Stimulated activated CD8-positive, alpha-beta memory T cell treated with anti-CD3 and anti-CD28 coated beads, Interleukin-12 subunit alpha, Interleukin-12 subunit beta, amount 100 ng/mL, for 1 hour (primary cell): ENCODE measurements around the gene NUP93.
"Not testable (repeated sequence)": the region's sequence is repeated elsewhere in the genome, so short reads cannot be mapped to it uniquely, and the experiment has no call there.

Source experiments
- DNase-seq: peaks from one replicate; pipeline ENCODE4 v3.0.0-alpha.2; 2020; ENCODE audit warnings: low read depth

NUP93 gene

DNA sequence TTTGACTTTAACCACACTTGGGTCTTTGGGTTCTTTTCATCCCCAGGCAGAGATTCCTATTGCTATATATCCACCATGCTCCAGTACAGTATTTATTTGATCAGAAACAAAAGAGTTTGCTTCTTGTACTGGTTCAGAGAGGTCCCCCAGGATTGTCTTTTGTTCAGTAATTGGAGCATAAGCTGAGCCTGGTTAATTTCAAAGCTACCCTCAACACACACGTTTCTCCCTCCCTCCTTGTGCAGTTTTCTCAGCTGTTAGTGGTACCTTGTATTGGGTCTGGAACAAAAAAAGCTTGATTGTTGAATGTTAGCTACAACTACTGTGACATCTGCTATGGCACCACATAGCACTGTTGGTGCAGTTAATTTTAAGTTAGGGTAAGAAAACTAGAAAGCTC, 50.0 kb downstream of the NUP93 start:
- DNase-seq = no peak

DNA sequence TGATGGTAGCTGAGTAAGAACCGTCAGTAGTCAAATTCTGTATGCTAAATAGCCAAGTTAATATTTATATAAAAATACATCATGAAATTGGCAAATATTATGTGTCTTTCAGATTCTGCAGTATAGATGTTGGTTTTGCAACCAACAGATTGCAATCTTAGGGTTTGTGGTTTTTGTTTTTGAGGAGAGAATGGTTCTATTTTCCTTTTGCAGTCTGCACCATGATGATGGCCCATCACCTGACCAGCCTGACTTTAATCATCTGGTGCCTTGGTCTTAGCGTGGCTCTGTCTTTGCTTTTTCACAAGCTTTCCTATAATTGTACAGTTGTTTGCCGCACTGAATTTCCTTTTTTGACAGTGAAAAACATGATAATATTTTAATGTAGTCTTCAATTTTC, 50.7 kb downstream of the NUP93 start:
- DNase-seq = no peak

DNA sequence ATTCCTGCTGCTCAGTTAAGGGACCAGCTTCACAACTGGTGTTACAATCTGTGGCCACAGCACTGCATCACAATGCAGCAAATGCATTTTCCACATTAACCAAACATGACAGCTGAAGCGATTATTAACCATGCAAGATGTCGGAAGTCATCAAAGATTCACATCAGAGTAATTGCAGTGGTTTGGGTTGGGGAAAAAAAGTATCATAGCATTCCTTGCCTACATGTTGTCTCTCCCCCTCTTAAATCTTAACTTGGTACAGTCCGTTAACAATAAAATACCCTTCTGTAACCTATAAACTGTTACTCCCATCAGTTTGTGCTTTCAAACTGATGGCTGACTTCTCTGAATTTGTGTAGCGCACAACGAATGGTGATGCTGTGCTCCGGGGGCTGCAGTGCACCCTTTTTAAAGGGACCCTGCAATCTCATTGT, 51.6 kb downstream of the NUP93 start:
- DNase-seq = no peak

DNA sequence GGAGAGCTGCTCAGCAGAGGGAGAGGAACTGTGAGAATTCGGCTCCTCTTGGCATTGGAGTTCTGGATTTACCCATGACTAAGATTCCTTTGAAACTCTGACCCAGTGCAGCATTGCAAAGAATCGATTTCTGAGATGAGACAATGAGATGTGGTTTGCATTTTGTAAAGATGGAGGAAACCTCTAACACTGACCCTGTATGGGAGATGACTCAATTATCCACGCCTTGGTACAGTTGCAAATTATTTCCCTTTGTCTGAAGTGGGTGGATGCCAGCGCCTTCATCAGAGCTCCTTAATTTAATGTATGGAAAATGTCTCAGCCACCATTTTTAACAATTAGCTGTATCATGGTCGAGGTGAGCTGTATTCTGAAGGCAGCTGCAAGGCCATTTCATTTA, 53.4 kb downstream of the NUP93 start:
- no peak for DNase-seq

DNA sequence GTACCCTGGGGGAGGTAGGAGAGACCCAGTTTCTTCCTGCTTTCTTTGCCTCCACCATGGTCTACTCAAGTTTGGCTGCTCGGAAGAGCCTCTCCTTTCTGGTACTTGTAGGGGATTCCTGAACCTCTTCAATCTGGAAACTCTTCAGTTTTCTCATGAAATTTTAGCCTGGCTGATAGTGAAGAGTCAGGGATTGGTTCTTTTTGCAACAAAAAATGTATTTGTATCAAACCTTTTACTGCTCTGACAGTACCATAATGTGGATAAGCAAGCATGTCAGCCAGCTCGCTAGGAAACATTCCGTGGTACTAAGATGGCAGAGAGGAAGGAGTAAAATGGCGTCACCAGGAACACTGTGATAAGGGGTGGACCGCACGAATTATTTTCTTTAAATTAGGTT, 55.4 kb downstream of the NUP93 start:
- no peak for DNase-seq

DNA sequence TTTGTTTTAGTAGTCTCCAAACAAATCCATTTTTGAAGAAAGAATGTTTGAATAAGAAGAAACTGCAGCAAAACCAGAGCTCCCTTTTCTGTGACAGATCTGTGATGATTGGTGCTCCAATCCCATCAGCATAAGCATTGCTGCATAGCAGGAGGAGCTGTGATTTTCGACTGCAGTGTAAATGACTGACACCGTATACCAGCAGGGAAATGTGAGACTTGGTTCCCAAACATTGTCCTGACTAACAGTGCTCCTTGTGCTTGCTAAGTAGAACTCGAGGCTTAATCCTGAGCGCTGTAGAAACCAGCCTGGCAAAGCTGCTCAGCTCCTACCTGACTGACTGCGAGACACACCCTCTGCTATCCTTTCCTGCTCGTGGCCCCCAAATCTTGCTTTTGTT, 57.2 kb downstream of the NUP93 start:
- DNase-seq = no peak

DNA sequence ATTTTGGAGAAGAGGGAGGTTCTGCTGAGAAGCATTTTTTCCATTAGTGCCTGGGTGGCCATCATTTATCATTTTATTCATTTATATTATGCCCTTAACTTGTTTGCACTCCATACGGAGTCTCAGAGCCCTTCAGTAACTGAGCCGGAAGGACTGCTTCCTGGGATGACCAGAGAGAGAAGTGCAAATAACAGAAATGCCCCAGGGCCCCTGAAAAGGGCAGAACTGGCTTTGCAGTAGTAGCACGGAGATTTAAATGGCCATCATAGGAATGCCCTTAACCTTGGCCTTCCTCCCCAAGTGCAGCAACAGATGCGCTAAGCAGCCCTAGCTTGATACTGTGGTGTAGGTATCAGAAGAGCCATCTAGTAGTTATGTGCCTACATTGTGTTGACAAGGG, 58.5 kb downstream of the NUP93 start:
- no peak for DNase-seq

DNA sequence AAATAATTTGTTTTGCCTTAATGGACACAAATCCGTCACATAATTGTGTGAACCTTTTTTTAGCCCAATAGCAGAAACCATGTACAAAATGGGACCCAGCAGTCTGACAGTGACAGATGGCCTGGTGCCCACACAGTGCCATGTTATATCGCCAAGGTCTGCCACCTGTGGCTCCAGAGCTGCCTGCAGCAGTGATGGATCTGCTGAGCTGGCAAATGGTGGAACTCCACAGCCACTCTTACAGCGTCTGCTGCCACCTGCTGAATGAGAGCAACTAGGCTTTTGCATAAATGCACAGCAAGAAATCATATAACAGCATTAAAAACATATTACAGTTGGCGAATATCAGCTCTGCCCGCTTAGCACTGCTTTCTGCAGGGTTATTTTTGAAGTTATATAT, 59.4 kb downstream of the NUP93 start:
- DNase-seq = no peak

DNA sequence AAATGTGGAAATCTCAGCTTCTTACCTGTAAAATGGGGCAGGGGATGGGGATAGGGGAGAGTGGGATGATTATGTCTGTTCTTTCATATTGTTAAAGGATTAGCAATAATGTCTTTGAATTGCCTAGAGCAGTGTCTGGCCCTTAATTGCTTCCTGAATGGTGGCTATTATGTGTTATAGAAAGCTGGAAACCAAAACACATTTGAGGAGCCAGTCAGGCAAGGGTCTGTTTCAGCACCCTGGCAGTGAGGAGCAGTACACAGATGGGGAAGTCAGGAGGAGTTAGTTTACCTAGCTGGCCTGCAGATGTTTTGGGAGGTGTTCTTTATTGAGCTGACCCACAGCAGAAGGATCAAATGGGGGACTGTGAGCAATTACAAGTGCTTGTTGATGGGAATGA, 63.0 kb downstream of the NUP93 start:
- no peak for DNase-seq

DNA sequence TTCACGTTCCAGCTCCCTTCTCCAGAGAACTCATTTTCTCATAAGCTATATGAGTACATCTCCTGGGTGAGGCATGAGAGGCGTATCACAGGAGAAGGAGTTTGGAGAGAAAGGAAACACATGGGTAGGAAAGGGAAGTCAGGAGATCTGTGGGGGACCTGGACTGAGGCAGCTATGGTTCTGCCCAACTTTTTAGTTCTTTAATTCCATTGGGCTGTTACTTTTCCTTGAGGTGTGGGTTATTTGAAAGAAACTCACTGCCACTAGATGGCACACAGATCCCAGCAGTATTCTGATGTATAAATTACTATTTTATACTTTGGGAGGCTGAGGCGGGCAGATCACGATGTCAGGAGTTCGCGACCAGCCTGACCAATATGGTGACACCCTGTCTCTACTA, 63.6 kb downstream of the NUP93 start:
- DNase-seq = no peak

DNA sequence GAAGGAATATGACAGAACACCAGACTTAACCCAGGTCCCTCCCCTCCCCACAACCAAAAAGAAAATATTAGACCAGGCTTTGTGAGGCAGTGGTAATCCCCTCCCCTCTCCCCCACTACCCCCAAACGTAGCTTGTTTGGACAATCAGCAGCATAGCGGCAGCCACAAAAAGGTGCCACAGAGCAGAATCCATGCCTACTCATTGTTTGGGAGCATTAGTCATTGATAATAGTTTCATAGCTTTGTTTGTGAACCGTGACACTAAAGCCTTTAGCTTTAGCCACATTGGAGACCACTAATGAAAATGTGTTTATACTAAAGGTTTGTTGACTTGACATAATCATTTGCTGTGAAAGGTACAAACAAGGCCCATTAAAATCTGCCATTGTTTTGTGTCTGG, 65.1 kb downstream of the NUP93 start:
- no peak for DNase-seq

DNA sequence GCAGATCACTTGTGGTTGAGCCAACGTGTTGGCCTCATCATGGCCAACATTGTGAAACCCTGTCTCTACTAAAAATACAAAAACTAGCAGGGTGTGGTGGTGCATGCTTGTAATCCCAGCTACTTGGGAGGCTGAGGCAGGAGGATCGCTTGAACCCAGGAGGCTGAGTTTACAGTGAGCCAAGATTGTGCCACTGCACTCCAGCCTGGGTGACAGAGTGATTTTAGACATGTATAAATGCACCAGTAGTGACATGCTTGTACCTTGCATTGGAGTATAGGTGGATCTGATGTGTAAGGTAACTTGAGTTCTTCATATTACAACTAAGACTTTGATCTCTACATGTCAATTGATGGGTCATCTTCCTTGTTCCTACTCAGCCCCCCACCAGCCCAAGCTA, 67.1 kb downstream of the NUP93 start:
- DNase-seq = not testable (repeated sequence)

DNA sequence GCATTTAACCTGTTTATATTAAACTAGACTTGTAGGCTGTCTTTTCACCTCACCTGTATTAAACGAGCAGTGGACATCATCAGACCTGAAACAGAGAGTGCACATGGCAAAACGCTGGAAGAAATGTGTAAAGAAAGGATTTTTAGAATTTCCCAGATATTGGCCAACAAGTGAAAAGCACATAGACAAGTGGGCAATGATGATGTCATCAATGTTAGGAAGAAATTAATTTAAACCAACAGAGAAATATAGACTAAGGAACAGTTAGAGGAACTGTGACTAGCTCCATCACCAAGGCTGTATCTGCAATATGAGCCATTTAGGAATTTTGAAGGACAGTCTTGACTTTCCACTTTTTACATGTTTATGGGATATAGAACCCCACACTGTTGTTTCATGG, 67.9 kb downstream of the NUP93 start:
- DNase-seq = no peak

DNA sequence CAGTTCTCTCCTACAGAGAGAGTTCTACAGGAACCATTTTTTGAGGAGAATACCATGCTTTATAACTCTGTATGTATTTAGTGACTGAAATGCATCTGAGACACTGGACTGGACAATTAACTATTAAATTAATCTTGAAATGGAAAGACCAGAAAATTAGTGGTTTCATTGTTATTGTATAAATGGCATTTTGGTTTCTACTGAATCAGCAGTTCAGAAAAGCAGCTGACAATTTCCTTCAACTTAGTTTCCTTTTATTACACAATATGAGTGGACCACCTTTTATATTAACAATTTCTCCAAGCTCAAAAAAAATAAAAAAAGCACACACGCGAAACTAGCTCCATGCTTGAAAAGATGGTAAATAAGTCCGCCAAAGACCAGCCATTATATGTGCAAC, 69.0 kb downstream of the NUP93 start:
- DNase-seq = no peak

DNA sequence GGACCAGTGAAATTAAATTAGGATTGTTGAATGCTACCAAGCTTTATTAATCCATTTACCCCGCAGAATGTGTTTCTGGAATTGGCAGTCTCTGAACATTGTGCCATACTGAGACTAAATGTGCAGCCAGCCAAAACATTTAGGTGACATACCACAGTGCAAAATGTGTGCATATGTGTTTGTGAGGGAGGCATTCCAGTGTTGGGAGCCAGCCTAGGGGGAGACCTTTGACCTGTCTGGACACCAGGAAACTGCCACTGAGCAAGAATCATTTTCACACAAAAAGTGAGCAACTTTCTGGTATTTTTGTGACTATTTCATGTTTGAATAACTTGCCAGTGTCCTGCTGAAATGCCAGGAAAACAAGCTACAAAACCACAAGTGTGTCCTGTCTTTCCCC, 70.4 kb downstream of the NUP93 start:
- DNase-seq = no peak

DNA sequence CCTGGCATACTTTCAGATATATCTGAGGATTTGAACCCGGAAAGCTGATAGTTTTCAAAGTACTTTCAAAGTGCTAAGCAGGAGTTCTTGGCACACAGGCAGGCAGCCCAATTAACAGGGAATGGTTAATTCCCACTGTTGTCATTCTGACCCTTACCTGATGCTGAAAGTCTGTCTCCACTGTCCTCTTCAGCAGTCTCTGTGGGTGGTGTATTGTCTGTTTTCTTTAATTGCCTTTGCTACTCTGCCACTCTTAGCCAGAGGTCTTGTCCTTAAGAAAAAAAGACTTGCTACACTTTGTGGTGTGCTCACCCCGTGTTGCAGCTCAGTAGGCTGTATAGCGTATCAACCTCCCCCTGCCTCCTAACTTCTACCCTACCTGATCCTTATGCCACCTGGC, 71.8 kb downstream of the NUP93 start:
- DNase-seq = no peak

DNA sequence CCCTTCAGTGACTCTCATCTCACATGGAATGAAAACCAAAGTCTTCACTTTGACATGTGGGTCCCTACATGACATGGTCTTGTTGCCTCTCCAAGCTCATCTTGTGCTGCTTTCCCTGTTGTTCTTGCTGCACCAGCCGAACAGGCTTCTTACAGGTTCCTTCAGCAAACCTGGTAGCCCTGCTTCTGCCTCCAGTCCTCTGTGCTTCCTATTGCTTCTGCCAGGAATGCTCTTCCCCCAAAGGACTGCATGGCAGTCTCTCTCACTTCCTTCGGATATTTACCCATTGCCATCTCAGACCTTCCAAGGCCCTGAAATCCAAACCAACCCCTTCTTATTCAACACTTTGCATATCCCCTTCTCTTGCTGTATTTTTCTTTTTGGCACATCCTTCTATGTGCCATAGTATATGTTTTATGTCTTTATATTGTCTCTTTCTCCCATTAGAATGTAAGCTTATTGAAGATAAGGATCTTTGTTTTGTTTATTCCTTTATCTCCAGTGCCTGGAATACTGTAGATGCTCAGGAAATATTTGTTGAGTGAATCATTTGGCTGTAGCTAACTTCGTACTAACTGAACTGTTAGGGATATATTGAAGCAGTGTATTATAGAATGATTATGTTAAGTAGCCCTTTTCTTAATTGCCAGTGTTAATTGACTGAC, 77.2 kb downstream of the NUP93 start:
- no peak for DNase-seq

DNA sequence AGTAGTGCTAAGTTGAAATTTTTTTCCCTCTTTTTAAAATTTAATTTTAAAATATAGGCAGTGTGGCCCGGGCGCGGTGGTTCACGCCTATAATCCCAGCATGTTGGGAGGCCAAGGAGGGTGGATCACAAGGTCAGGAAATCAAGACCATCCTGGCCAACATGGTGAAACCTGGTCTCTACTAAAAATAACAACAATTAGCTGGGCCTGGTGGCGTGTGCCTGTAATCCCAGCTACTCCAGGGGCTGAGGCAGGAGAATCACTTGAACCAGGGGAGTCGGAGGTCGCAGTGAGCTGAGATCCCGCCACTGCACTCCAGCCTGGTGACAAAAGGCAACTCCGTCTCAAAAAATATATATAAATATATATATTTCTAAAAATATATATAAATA, 77.7 kb downstream of the NUP93 start:
- DNase-seq = not testable (repeated sequence)

DNA sequence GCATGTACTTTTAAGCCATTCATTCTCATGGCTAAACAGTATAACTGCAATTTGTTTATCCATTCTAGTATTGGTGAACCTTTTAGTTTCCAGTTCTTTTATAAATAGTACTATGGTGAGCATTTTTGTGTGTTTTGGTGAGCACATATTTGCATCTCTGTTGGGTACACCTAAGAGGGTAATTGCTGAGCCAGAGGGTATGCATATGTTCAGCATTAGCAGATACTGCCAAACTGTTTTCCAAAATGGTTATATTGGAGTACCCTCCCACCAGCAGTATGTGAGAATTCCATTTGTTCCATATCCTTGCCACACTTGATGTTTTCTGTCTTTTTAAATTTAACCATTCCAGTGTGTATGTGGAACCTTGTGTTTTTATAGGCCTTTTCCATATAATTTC, 81.0 kb downstream of the NUP93 start:
- DNase-seq = no peak

DNA sequence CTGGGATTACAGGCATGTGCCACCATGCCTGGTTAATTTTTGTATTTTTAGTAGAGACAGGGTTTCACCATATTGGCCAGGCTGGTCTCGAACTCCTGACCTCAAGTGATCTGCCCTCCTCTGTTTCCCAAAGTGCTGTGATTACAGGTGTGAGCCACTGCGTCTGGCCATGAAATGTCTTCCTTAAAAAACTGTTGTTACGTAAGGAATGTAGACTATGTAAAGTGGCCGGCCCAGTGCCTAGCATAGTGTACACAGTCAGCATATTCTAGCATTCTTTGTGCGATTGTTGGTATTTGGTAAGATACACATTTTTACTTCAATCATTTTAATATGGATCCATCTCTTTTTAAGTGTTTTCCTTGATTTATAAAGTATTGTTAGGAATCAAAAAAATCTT, 81.7 kb downstream of the NUP93 start:
- DNase-seq = not testable (repeated sequence)

DNA sequence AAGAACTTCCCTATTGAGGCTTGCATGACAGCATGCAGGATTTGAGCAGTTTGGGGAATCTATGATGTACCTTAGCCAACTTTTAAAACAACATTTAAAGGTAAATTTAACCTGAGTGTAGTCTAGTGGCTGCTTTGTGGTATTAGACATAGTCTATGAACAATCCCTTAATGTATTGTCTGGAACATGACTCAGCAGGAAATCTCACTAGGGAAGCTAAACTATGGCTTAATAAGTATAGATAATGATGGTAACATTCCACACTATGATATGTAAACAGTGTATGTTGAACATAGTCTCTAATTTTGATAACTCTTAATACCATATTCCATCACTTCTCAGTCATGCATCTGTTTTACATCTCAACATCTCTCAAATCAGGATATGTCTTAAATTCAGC, 83.0 kb downstream of the NUP93 start:
- no peak for DNase-seq

DNA sequence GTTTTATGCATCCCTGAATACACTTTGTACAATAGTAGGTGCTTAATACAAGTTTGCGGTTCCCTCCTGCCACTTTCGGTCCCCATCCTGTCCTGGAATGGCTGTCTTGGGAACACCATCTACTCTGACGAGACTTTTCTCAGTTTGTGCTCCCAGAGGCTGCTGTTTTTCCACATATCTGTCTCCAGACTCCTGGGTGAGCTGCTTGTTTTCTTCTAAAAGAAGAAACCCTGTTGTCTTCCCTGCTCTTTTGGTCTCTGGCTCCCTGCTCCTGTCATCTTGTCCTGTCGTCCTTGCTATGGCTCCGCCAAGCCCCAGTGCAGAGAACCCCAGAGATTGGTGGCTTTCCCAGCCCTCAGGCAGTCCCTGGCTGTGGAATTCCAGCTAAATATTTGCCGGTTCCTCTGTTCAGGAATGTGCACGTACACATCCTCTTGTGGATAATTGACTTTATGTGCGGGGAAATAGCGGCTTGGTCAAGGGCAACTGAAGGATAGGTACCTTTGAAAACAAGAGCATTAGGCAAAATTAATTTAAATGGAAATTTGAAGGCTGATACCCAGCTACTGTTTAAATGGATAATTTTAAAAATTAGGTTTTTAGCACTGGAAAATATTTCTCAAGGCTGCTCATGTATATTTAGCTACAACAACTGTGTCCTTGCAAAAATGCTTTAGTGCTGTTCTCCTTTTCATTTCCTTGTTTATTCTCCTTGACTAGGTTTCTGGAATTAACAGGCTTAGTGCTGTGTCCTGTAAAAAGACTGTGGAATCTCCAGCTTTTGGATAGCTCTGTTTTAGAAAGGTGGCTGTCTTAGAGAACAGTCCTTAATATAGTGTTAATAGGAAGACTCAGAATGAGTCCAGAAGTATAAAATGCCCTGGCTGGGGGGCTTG, 84.9 kb downstream of the NUP93 start:
- DNase-seq = no peak

DNA sequence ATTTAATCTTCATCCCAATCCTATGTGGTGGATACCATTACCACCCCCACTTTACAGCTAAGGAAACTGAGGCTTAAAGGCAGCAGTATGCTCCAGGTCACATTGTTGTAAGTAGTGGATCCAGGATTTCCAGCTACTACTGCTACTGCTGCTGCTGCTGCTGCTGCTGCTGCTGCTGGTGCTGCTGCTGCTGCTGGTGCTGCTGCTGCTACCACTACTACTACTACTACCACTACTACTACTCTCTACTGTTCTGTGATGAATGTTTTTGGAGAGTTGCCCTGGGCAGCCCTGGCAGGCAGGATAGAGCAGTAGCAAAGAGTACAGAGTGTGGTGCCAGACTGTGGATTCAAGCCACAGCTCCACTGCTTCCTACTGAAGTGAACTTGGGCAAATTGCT, 85.8 kb downstream of the NUP93 start:
- no peak for DNase-seq

DNA sequence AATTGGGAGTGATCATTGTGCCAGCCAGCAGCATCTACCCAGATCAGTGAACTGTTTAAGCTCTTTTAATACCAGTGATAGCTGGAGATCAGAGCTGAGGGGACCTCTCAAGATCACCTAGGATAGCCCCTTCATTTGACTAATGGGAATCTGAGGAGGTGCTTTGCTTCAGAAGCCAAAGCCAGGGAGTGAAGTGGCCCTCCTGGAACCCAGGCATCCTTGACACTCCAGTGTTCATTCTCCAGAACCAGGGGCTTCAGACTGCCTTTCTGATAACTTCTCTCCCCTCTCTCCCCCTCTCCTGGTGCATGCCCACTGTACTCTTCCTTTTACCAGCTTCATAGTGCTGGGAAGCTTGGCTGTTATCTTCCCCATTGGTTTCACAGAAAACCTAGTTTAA, 87.1 kb downstream of the NUP93 start:
- DNase-seq = no peak
